GM10248 (cell line): ENCODE data around the gene STIL.
"Not testable (repeated sequence)": the region's sequence is repeated elsewhere in the genome, so short reads cannot be mapped to it uniquely, and the experiment has no call there.

ENCODE experiments used
- CTCF ChIA-PET: fragments of 300-600 bp; sonication (Branson Sonifier 250); formaldehyde crosslinking; extraction: SDS; loops from one replicate; lab custom pipeline; 2021; ENCODE audit warnings: antibody characterized with exemption; lab: Yijun Ruan, JAX
- POLR2A ChIA-PET: fragments of 350-650 bp; sonication (Branson Sonifier 250); formaldehyde crosslinking; extraction: SDS; loops from one replicate; lab custom pipeline; 2020; ENCODE audit warnings: antibody characterized with exemption; lab: Yijun Ruan, JAX
- DNase-seq: peaks from one replicate; pipeline ENCODE4 v3.0.0; 2012; ENCODE audit errors: extremely low spot score
- CTCF ChIP-seq: IDR thresholded peaks from 2 replicates; pipeline ENCODE4 v1.5.1; 2012; ENCODE audit warnings: mild to moderate bottlenecking, low read depth; ENCODE audit errors: extremely low read depth, missing control alignments, control extremely low read depth

STIL gene

GRCh38 chr1:47210666-47211065, 103.3 kb downstream of the STIL start:
- CTCF ChIA-PET = interaction anchor here (0.7 to 2.3 kb wide), 4 partner anchors 11 to 515 kb away, joined by 3 to 12 read pairs (median 3); no protein-coding TSS in a partner anchor
- no peak for TF ChIP-seq CTCF
- POLR2A ChIA-PET = no interaction called here
- DNase-seq = no peak

GRCh38 chr1:47209725-47210325, 104.1 kb downstream of the STIL start:
- DNase-seq = no peak
- ChIA-PET CTCF (interaction anchor here (0.7 to 2.3 kb wide), 5 partner anchors 10 to 228 kb away, joined by 3 to 12 read pairs (median 3); no protein-coding TSS in a partner anchor), POLR2A (no interaction called here)
- TF ChIP-seq CTCF = no peak

- DNase-seq = no peak
- TF ChIP-seq CTCF = no peak
- ChIA-PET CTCF (interaction anchor here (1.1 kb wide), 1 partner anchor 16 kb away, joined by 7 read pairs; no protein-coding TSS in a partner anchor), POLR2A (no interaction called here)
These were observed 104.9 kb downstream of the STIL start for GRCh38 chr1:47209091-47209490.

- POLR2A ChIA-PET = no interaction called here
- CTCF ChIA-PET = interaction anchor here (4.6 kb wide), 1 partner anchor 15 kb away, joined by 32 read pairs; no protein-coding TSS in a partner anchor
- no peak for DNase-seq
- no peak for TF ChIP-seq CTCF
These were observed 105.5 kb downstream of the STIL start for GRCh38 chr1:47208374-47208850.

GRCh38 chr1:47207803-47208373, 106.1 kb downstream of the STIL start:
- no peak for DNase-seq
- ChIA-PET CTCF (interaction anchor here (0.9 to 4.6 kb wide), 2 partner anchors 15 to 29 kb away, joined by 4 to 32 read pairs; no protein-coding TSS in a partner anchor), POLR2A (no interaction called here)
- no peak for TF ChIP-seq CTCF

GRCh38 chr1:47205918-47206317, 108.0 kb downstream of the STIL start:
- CTCF ChIA-PET = interaction anchor here (0.7 to 4.6 kb wide), 3 partner anchors 13 to 230 kb away, joined by 3 to 32 read pairs (median 4); no protein-coding TSS in a partner anchor

GRCh38 chr1:47203504-47203903, 110.4 kb downstream of the STIL start:
- POLR2A ChIA-PET = not testable (repeated sequence)

More at GRCh38 chr1:47205918-47206317, 108.0 kb downstream of the STIL start:
- no peak for DNase-seq
- POLR2A ChIA-PET = no interaction called here
- TF ChIP-seq CTCF = no peak

More at GRCh38 chr1:47203504-47203903, 110.4 kb downstream of the STIL start:
- DNase-seq = not testable (repeated sequence)
- CTCF ChIA-PET = interaction anchor here (3.1 kb wide), 1 partner anchor 11 kb away, joined by 19 read pairs; no protein-coding TSS in a partner anchor
